ENCODE data around the gene ARPP21.
"Not testable (repeated sequence)": the region's sequence is repeated elsewhere in the genome, so short reads cannot be mapped to it uniquely, and the experiment has no call there.

Gene ARPP21

DNA sequence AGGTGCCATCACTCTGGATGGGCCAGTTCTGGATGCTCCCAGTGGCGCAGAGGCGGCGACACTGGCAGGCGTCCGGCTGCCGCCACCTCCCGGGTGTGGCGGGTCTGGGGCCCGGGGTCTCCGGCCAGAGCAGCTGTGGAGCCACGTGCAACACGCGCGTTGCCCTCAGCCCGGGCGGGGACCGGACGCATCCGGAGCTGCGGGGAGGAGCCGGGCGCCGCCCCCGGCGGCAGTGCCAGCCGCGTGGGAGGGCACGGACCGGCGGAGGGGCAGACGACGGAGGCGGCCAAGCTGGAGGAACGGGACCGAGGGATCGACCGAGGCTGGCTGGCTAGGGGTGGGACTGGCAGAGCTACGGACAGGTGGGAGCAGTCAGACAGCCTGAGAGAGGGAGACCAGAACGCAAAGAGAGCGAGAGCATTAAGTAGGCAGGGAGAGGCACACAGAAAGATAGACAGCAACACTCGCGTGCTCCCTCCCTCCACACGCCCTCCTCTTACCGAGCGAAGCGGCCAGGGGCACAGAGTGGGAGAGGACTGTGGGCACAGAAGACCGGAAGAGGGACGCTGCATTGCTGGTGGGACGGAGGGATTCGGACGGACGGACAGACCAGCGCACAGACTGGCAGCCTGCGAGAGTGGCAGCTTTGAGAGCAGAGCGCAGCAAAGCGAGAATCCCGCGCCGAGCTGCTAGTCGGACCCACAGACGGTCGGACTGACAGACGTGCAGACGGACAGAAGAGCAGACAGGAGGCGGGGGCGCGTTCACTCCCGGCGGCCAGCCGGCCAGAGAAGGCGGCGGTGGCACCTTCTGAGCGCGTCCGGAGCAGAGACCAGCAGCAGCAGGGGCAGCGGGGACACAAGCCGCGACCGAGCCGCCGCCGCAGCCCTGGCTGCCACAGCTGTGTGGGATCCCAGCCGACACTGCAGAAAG, at the start of gene ARPP21:
Gene ARPP21 (plus strand): TSS at position 272 of the 933 bp plus-strand sequence. CDS start 42,227 bp downstream, outside the sequence.
- Mint-ChIP-seq H3K4me1 (peaks cover 15 to 39% of the 10 kb centered on the region in 2 donors), H3K27me3 (peaks cover 28 to 30% of the 10 kb centered on the region in 2 donors), H3K36me3 (no peaks in the 10 kb centered on the region), H3K27ac (peak within 1 kb of the TSS; percentile 40), H3K4me3 (peak within 1 kb of the TSS; percentile 86 to 87), H3K9me3 (peaks cover 0 to 2% of the 10 kb centered on the region in 2 donors)
- DNase-seq (peak; percentile 26), ATAC-seq (replicated peaks) (peak; percentile 74 to 80)

DNA sequence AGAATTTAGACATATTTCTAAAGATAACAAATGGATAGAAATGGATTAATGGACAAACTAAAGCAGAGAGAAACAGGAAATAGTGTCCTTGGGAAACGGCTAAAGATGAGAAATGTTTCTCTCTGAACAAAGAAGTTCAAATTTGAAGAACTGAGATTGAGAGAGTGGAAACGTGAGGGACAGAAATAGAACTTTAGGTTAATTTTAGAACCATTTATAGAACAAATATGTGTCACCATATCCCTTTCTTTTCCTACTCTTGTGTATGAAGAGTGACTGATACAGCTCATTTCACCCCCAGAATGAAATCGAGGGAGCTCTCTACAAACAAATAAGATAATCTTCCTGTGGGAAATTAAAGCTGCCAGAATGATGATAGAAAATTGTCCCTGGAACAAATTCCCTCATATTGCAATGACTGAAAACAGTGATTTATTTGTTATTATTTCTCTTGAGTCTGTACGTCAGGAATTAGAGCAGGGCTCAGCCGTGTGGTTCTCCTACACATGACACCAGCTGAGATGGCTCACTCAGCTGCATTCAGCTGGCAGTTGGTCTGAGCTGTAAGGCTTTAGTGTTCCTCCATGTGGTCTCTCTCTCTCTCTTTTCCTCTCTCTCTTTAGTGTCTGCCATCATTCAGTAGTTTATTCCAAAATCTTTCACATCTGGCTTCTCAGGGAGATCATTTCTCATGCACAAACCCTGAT, 46.6 kb upstream of the ARPP21 start:
- no peak overlapping the region for H3K27ac Mint-ChIP-seq
- H3K4me3 Mint-ChIP-seq = peak overlapping the region; percentile 38 to 67
- peaks cover 17 to 44% of the 10 kb centered on the region in 2 donors for H3K4me1 Mint-ChIP-seq
- no peak for DNase-seq
- peak; percentile 65 to 68 for ATAC-seq (replicated peaks)
- H3K36me3 Mint-ChIP-seq = peaks cover 0 to 3% of the 10 kb centered on the region in 2 donors
- H3K9me3 Mint-ChIP-seq = peaks cover 0 to 3% of the 10 kb centered on the region in 2 donors
- H3K27me3 Mint-ChIP-seq = no peaks in the 10 kb centered on the region

DNA sequence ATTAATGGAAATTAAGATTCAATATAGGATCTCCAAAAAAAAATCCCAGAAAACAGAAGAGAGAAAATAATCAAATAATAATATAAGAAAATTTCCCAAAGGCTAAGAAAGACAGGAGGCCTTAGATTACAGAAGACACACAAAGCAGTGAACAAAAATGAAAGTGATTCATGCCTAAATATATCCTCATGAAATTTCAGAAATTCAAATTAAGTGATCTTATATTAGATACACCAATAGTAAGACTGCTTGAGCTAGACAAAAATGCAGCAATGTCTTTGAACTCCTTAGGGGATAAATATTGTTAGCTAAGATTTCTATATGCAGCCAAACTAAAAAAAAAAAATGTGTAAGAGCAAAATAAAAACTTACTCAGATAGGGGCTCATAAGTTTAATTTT, 44.6 kb upstream of the ARPP21 start:
- Mint-ChIP-seq H3K9me3 (no peaks in the 10 kb centered on the region), H3K27me3 (no peaks in the 10 kb centered on the region), H3K36me3 (peaks cover 0 to 3% of the 10 kb centered on the region in 2 donors), H3K4me1 (peaks cover 17 to 44% of the 10 kb centered on the region in 2 donors), H3K27ac (no peak overlapping the region), H3K4me3 (peak overlapping the region in 1 of 2 donors; percentile 27)
- DNase-seq (no peak), ATAC-seq (replicated peaks) (peak; percentile 51 to 63)

DNA sequence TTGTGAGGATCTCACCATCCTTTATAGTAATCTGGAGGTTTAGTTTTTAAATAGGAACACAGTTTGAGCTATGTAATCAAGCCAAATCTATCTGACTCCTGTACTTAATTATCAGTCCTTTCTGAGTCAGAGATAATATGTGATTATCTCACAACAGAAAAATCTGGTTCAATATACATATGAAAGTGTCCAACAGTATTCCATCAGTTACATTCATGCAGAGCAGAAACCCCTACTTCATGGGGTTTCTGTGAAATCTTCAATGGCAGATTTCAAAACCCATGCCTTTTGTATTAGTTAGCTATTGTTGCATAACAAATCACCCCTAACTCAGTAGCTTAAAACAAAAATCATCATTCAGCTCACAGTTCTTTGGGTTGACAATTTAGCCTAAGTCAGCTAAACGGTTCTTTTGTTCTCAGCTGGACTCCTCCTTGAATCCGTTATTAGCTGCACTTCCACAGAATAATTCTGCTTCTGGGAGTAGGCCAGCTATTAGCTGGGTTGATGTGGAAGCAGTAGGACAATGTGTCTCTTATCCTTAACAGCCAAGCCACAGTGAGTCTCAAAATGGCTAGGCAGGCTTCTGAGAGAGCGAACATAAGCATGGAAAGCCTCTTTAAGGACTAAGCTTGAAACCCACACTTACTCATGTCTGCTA, 42.9 kb upstream of the ARPP21 start:
- peak in 1 of 2 donors; percentile 31 for ATAC-seq (replicated peaks)
- H3K9me3 Mint-ChIP-seq = no peaks in the 10 kb centered on the region

DNA sequence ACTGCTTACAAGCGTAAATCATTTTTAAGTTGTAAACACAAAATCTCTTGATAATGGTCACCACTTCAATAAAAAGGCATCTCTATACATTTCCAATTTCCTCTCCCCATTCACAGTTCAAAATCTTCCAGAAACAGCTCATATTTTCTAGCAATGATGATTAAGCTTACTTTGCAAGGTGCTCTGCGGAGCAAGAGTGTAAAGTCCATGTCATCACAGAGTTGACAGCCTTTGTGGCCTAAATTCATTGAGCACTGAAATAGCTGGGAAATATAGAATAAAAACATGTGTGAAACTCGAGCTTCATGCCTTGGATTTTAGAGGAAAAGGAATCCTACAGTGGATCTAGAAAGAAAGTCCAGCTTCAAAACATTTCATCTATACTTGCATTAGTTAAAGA, 41.8 kb upstream of the ARPP21 start:
- peaks cover 0 to 3% of the 10 kb centered on the region in 2 donors for H3K36me3 Mint-ChIP-seq
- no peak for DNase-seq
- ATAC-seq (replicated peaks) = no peak
- H3K9me3 Mint-ChIP-seq = no peaks in the 10 kb centered on the region
- no peak overlapping the region for H3K27ac Mint-ChIP-seq
- no peak overlapping the region for H3K4me3 Mint-ChIP-seq
- H3K27me3 Mint-ChIP-seq = no peaks in the 10 kb centered on the region
- H3K4me1 Mint-ChIP-seq = peaks cover 13 to 32% of the 10 kb centered on the region in 2 donors

More for the DNA sequence above, 42.9 kb upstream of the ARPP21 start:
- Mint-ChIP-seq H3K4me3 (no peak overlapping the region), H3K36me3 (peaks cover 0 to 3% of the 10 kb centered on the region in 2 donors), H3K4me1 (peaks cover 17 to 42% of the 10 kb centered on the region in 2 donors), H3K27ac (no peak overlapping the region), H3K27me3 (no peaks in the 10 kb centered on the region)
- no peak for DNase-seq

DNA sequence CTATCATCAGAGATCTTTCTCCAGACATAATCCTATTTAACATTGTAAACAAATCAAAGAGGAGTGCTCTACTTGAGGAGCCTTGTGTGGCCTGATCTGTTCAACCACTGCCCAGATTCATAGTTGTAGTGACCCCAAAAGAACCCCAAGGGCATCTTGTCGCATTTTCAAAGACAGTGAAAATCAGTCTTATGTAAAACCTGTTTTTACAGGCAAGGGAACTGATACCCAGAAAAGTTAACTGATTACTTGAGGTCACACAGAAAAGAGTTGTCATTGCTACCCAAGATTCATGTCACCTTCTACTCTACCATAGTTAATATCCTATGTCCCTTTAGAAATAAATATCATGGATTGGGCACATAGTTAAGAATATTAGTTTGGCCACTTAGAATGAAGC, 40.5 kb upstream of the ARPP21 start:
- H3K9me3 Mint-ChIP-seq = no peaks in the 10 kb centered on the region
- H3K36me3 Mint-ChIP-seq = no peaks in the 10 kb centered on the region
- DNase-seq (no peak), ATAC-seq (replicated peaks) (no peak)
- no peaks in the 10 kb centered on the region for H3K27me3 Mint-ChIP-seq
- peaks cover 5 to 21% of the 10 kb centered on the region in 2 donors for H3K4me1 Mint-ChIP-seq
- no peak overlapping the region for H3K27ac Mint-ChIP-seq
- no peak overlapping the region for H3K4me3 Mint-ChIP-seq

DNA sequence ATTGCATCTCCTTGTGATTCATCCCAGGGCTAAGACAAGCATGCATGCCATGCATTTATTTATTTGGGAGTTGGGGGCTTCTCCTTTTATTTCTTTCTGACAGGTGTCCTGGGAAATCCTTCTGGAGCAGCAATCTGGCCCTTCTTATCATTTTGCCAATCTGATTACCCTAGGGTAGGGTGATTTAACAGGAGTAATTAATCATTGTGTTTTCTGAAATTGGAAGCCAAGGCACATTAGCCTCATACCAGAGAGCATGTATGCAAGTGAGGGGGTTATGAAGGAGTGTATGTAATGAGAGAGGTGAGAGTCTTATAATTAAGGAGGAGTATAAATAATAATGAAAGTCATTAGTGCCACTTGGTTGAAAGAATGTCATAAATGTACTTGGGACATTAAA, 37.4 kb upstream of the ARPP21 start:
- H3K4me3 Mint-ChIP-seq = no peak overlapping the region
- H3K9me3 Mint-ChIP-seq = peaks cover 1 to 4% of the 10 kb centered on the region in 2 donors
- no peaks in the 10 kb centered on the region for H3K4me1 Mint-ChIP-seq
- DNase-seq (no peak), ATAC-seq (replicated peaks) (no peak)
- no peaks in the 10 kb centered on the region for H3K27me3 Mint-ChIP-seq
- H3K27ac Mint-ChIP-seq = no peak overlapping the region
- H3K36me3 Mint-ChIP-seq = no peaks in the 10 kb centered on the region

DNA sequence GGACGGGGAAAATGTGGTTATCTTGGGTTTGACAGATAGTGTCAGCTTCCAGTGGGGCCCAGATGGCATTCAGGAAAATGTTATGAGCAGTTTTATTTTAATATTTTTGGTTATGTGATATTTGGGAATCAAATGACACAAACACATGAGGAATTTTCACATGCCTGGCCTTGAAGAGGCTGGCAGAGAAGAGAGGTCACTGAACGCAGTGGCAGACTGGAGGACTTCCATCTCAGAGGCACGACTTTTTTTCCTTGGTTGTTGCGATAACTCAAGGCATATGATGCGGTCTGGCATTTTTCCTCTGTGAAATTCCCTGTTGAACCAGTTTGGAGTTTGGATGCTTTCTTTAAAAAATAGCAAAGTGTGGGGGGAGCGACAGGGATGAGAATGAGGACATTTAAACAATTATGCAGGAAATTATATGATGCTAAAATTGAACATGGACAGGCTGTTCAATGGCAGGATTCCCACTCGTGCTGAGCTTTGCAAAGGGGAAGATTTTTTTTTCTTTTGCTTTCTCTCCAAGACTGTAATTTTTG, 36.9 kb upstream of the ARPP21 start:
- H3K4me3 Mint-ChIP-seq = no peak overlapping the region
- H3K27me3 Mint-ChIP-seq = no peaks in the 10 kb centered on the region
- peaks cover 1 to 4% of the 10 kb centered on the region in 2 donors for H3K9me3 Mint-ChIP-seq
- DNase-seq (no peak), ATAC-seq (replicated peaks) (no peak)
- no peak overlapping the region for H3K27ac Mint-ChIP-seq
- no peaks in the 10 kb centered on the region for H3K4me1 Mint-ChIP-seq
- no peaks in the 10 kb centered on the region for H3K36me3 Mint-ChIP-seq

DNA sequence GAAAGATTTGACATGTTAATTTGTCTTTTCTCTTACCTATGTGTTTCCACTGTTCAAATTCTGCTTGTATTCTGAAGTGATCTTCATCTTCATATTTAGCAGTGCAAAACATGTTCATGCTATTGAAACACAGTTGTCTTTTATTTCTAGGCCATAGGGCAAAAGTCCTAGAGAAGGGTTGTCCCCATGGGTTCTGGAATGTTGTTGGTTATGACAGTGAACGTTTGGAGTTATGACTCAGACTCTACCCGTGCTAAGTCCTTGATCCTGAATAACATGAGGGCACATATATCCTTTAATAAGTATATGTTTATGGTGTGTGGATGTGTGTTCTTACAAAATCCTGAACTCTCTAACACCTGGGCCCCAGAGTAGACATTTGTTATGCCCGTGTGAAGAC, 23.0 kb upstream of the ARPP21 start:
- H3K9me3 Mint-ChIP-seq = peaks cover 0 to 2% of the 10 kb centered on the region in 2 donors
- ATAC-seq (replicated peaks) (no peak), DNase-seq (no peak)
- H3K4me3 Mint-ChIP-seq = no peak overlapping the region
- peaks cover 0 to 6% of the 10 kb centered on the region in 2 donors for H3K27me3 Mint-ChIP-seq
- H3K36me3 Mint-ChIP-seq = no peaks in the 10 kb centered on the region
- no peak overlapping the region for H3K27ac Mint-ChIP-seq
- peaks cover 8 to 13% of the 10 kb centered on the region in 2 donors for H3K4me1 Mint-ChIP-seq

DNA sequence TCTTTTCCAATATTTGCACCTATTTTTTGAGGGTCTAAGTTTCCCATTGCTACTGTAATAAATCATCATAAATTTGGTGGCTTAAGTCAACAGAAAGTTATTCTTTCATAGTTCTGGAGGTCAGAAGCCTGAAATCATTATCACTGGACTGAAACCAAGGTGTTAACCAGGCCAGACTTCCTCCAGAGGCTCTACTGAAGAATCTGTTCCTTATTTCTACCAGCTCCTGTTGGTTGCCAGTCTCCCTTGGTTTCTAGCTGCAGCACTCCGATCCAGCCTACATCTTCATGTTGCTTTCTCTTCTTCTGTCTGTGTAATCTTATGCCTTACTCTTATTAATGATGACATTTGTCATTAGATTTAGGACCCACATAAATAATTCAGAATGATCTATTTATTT, 22.0 kb upstream of the ARPP21 start:
- H3K27ac Mint-ChIP-seq = no peak overlapping the region
- peaks cover 0 to 2% of the 10 kb centered on the region in 2 donors for H3K9me3 Mint-ChIP-seq
- H3K4me3 Mint-ChIP-seq = no peak overlapping the region
- no peaks in the 10 kb centered on the region for H3K36me3 Mint-ChIP-seq
- H3K27me3 Mint-ChIP-seq = peaks cover 0 to 6% of the 10 kb centered on the region in 2 donors
- H3K4me1 Mint-ChIP-seq = peaks cover 8 to 13% of the 10 kb centered on the region in 2 donors
- ATAC-seq (replicated peaks) = peak in 1 of 2 donors; percentile 31
- DNase-seq = no peak

DNA sequence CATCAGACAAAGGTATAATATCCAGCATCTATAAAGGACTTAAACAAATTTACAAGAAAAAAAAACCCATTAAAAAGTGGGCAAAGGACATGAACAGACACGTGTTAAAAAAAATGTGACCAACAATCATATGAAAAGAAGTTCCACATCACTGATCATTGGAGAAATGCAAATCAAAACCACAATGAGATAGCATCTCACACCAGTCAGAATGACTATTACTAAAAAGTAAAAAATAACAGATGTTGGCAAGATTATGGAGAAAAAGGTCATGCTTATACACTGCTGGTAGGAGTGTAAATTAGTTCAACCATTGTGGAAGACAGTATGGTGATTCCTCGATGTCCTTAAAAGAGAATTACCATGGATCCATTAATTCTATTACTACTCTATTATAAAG, 19.1 kb upstream of the ARPP21 start:
- H3K27me3 Mint-ChIP-seq, H3K27ac Mint-ChIP-seq, DNase-seq, H3K36me3 Mint-ChIP-seq, H3K9me3 Mint-ChIP-seq: not testable (repeated sequence)
- peak in 1 of 2 donors; percentile 42 for ATAC-seq (replicated peaks)
- Mint-ChIP-seq H3K4me3 (peak overlapping the region in 1 of 2 donors; percentile 8), H3K4me1 (peaks cover 8 to 13% of the 10 kb centered on the region in 2 donors)

DNA sequence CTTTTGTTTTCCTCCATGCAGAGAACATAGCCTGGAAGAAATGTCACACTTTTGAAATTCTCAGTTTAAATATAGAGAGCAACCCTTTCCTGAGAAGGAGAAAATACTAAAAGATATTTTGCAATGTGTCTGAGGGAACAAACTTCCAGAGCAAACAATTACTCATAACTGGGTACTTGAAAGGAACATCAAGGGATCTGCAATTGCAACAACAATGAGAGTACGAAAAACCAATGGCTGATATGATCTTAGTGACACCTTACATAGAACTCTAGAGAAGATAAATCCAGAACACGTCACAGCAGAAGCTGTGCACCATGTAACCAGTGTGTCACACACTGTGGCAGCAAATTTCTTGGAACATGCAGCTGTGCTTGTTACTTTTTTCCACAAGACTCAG, 14.6 kb upstream of the ARPP21 start:
- H3K9me3 Mint-ChIP-seq = no peaks in the 10 kb centered on the region
- no peaks in the 10 kb centered on the region for H3K36me3 Mint-ChIP-seq
- H3K27ac Mint-ChIP-seq = no peak overlapping the region
- peaks cover 4 to 11% of the 10 kb centered on the region in 2 donors for H3K4me1 Mint-ChIP-seq
- peaks cover 8 to 12% of the 10 kb centered on the region in 2 donors for H3K27me3 Mint-ChIP-seq
- DNase-seq (no peak), ATAC-seq (replicated peaks) (no peak)
- H3K4me3 Mint-ChIP-seq = no peak overlapping the region

DNA sequence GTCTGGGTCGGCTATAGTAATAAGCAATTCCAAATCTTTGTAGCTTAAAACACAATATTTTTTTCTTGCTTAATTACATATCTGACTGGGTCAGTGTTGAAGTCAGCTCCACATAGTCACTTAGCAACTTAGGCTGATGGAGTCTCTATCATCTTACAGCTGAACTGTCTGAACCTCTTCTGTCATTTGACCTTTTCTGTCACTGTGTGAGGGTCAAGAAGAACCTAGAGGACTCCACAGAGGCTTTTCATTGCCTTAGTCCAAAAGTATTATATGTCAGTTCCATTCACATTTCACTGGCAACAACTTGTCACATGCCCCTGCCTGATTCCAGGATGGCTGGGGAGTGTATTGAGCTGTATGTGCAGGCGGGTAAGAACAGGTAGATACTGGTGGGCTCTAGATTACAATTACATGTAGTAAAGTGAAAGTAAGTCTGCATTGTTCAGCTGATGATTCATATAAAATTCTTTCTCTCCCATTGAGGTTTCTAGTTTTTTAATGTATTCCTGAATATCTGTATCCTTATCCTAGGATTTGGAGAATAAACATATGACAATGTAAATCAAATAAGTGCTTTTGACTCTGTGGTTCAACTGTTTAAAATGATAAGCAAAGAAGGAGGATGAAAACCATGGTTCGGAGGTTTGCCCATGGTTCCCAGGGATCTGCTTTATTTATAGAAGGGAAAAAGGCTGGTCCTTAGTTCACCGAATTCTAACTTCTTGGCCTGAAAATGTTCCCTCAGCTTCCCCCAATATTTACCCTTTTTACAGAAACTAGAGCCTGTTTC, 5.8 kb upstream of the ARPP21 start:
- Mint-ChIP-seq H3K27ac (no peak overlapping the region), H3K9me3 (no peaks in the 10 kb centered on the region), H3K4me1 (peaks cover 0 to under 1% of the 10 kb centered on the region in 2 donors), H3K36me3 (no peaks in the 10 kb centered on the region), H3K4me3 (no peak overlapping the region), H3K27me3 (peaks cover 3 to 7% of the 10 kb centered on the region in 2 donors)
- ATAC-seq (replicated peaks) (no peak), DNase-seq (no peak)
